ENCODE data around the gene PRR5.

The PRR5 gene

GRCh38 chr22:44734278-44734677 lies 32.3 kb downstream of the PRR5 start:
- TF ChIP-seq REST (IDR thresholded peaks at IDR 0.05; ENCODE audit: insufficient read depth in 1 of 2, low read depth in 2 of 2, low read length in 2 of 2) (no peak), FOXP2 (optimal IDR thresholded peaks at IDR 0.05; ENCODE audit: borderline replicate concordance, extremely low read depth, extremely low read length, insufficient read depth) (no peak), TAF1 (IDR thresholded peaks at IDR 0.05; ENCODE audit: borderline replicate concordance, insufficient read depth, low read length) (no peak), POLR2AphosphoS5 (IDR thresholded peaks at IDR 0.05; ENCODE audit: low read depth, low read length) (no peak), SIN3A (IDR thresholded peaks at IDR 0.05; ENCODE audit: borderline replicate concordance, insufficient read depth, low read length) (no peak)

- TF ChIP-seq FOXP2 (optimal IDR thresholded peaks at IDR 0.05; ENCODE audit: borderline replicate concordance, extremely low read depth, extremely low read length, insufficient read depth), result no peak
- TF ChIP-seq POLR2AphosphoS5 (IDR thresholded peaks at IDR 0.05; ENCODE audit: low read depth, low read length), result no peak
- no peak for TF ChIP-seq TAF1 (IDR thresholded peaks at IDR 0.05; ENCODE audit: borderline replicate concordance, insufficient read depth, low read length)
- no peak for TF ChIP-seq SIN3A (IDR thresholded peaks at IDR 0.05; ENCODE audit: borderline replicate concordance, insufficient read depth, low read length)
- TF ChIP-seq REST (IDR thresholded peaks at IDR 0.05; ENCODE audit: insufficient read depth in 1 of 2, low read depth in 2 of 2, low read length in 2 of 2), result no peak
Measured at GRCh38 chr22:44734801-44735517, 33.0 kb downstream of the PRR5 start.

- no peak for TF ChIP-seq SIN3A (IDR thresholded peaks at IDR 0.05; ENCODE audit: borderline replicate concordance, insufficient read depth, low read length)
- no peak for TF ChIP-seq POLR2AphosphoS5 (IDR thresholded peaks at IDR 0.05; ENCODE audit: low read depth, low read length)
- no peak for TF ChIP-seq TAF1 (IDR thresholded peaks at IDR 0.05; ENCODE audit: borderline replicate concordance, insufficient read depth, low read length)
- TF ChIP-seq REST (IDR thresholded peaks at IDR 0.05; ENCODE audit: insufficient read depth in 1 of 2, low read depth in 2 of 2, low read length in 2 of 2), result no peak
- no peak for TF ChIP-seq FOXP2 (optimal IDR thresholded peaks at IDR 0.05; ENCODE audit: borderline replicate concordance, extremely low read depth, extremely low read length, insufficient read depth)
Measured at GRCh38 chr22:44735518-44736428, 33.8 kb downstream of the PRR5 start.

- TF ChIP-seq REST (IDR thresholded peaks at IDR 0.05; ENCODE audit: insufficient read depth in 1 of 2, low read depth in 2 of 2, low read length in 2 of 2), result no peak
- TF ChIP-seq TAF1 (IDR thresholded peaks at IDR 0.05; ENCODE audit: borderline replicate concordance, insufficient read depth, low read length), result no peak
- no peak for TF ChIP-seq POLR2AphosphoS5 (IDR thresholded peaks at IDR 0.05; ENCODE audit: low read depth, low read length)
- TF ChIP-seq SIN3A (IDR thresholded peaks at IDR 0.05; ENCODE audit: borderline replicate concordance, insufficient read depth, low read length), result no peak
- no peak for TF ChIP-seq FOXP2 (optimal IDR thresholded peaks at IDR 0.05; ENCODE audit: borderline replicate concordance, extremely low read depth, extremely low read length, insufficient read depth)
Measured at GRCh38 chr22:44736581-44737405, 34.8 kb downstream of the PRR5 start.
